Mononuclear cell (primary cell): ENCODE results near the gene RPS24. TPM values are rescaled to one million over a fixed set of nuclear protein-coding genes. Genes with fewer than 3 reads are reported as not detected.
"Not testable (repeated sequence)": the region's sequence is repeated elsewhere in the genome, so short reads cannot be mapped to it uniquely, and the experiment has no call there.

Source experiments
- H3K27me3 ChIP-seq: 2 replicates; pipeline ENCODE4 v1.6.0; 2011; ENCODE audit warnings: low read length, control low read depth; ENCODE audit not compliant: insufficient read depth
- H3K4me1 ChIP-seq: 2 replicates; pipeline ENCODE4 v1.5.1; 2011; ENCODE audit warnings: mild to moderate bottlenecking, low read length, control low read depth; ENCODE audit not compliant: insufficient read depth
- H3K4me3 ChIP-seq: 2 replicates; pipeline ENCODE4 v1.5.1; 2011; ENCODE audit warnings: mild to moderate bottlenecking, low read length, moderate library complexity
- H3K9me3 ChIP-seq: 2 replicates; pipeline ENCODE4 v1.5.1; 2011; ENCODE audit warnings: low read depth, mild to moderate bottlenecking, control low read depth, low read length
- total RNA-seq: library from RNA; depleted of rRNA; stranded (reverse); fragments of >200 nt; gene quantifications from one replicate; pipeline ENCODE4 v1.2.3, GENCODE V29; 2012

RPS24 gene
- total RNA-seq = 4,532 TPM

DNA sequence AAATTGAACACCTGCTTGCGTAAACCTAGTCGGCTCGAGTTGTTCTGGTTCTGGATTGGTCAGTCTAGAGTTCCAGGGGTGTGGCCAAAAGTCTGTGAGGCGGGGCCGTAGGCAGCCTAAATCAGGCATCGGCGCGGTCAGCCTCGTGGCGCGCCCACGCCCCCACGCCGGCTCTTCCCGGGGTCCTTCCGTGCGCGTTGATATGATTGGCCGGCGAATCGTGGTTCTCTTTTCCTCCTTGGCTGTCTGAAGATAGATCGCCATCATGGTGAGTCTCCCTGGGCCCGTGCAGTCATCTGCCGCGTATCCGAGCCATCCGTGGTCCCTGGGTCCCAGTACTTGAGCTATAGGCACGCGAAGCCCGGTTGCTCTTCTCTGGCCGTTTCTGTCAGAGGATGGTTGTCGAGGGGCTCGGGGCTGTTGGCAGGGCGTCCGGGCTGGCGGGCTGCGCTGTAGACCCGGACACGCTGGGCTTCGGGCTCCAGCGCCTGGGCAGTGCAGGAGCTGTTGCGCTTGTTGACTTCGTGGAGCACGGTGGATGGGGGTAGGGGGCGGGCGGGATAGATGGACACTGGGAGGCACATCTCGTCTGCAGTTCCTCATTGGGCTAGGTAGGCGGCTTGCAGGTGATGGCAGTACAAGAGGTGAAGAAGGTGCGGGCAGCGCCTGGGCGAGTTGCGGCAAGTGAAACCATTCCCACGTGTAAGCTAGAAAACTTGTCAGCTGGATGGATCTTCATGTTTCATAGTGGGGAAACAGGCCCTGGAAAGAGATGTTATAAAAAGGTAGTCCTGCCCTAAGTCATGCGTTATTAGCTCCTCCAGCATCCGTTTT lies at the start of gene RPS24:
Gene RPS24 (plus strand): TSS at position 227 of the 834 bp plus-strand sequence. CDS start 39 bp downstream, at position 266.
- Histone ChIP-seq H3K4me3 (peak within 1 kb of the TSS; percentile 89), H3K9me3 (no peaks in the 10 kb centered on the region), H3K27me3 (no peaks in the 10 kb centered on the region), H3K4me1 (peaks cover 39% of the 10 kb centered on the region)

GRCh38 chr10:77984986-77985385 lies 48.7 kb upstream of the RPS24 start:
- H3K9me3 ChIP-seq = no peaks in the 10 kb centered on the region
- no peaks in the 10 kb centered on the region for H3K27me3 ChIP-seq
- no peak overlapping the region for H3K4me3 ChIP-seq
- H3K4me1 ChIP-seq = no peaks in the 10 kb centered on the region

DNA sequence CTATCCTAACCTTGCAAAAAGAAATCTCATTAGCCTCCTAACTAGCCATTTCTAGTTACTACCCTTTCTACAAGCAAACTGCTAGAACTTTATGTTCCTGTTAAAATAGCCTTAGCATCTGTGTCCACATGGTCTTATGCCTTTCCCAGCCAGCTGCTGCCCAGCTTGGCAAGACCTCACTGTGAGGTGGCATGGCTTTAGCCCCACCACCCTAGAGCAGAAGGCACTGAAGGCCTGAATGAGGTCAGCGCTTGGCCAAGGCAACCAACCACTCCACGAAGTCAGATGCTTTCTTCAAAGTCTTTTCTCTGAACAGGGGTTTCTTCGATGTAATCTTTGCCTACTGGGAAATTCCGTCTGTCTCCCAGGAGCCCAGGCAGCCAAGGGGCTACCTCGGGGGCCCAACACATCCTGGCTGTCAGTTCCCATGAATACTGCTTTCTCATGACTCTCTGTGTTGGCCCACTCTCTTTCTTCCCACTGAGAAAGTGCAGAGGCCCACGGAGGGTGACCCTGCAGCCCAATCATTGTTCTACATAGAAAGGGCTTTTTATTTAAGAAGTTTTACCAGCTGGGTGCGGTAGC lies 45.9 kb upstream of the RPS24 start:
- Histone ChIP-seq H3K9me3 (no peaks in the 10 kb centered on the region), H3K4me1 (no peaks in the 10 kb centered on the region), H3K4me3 (no peak overlapping the region), H3K27me3 (no peaks in the 10 kb centered on the region)

- H3K4me3 ChIP-seq = no peak overlapping the region
- no peaks in the 10 kb centered on the region for H3K9me3 ChIP-seq
- no peaks in the 10 kb centered on the region for H3K27me3 ChIP-seq
- H3K4me1 ChIP-seq = no peaks in the 10 kb centered on the region
Measured at GRCh38 chr10:77989081-77989724, 44.5 kb upstream of the RPS24 start.

DNA sequence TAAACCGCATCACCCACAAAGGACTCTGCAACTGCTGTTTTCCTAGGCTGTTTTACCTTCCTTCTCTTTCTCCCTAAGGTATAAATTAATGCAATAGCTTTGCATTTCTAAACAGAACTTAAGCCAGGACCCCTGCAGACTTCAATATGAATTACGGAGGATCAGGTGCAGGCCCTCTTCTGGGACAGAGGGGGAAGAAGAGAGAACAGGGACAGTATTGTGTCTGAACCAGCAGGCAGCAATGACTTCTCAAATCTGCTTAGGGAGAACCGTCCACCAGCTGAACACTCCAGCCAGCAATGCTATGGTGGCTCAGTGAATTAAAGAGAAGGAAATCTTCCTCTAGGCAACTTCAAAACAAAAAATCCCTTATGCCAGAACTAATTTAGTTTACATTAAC lies 40.0 kb upstream of the RPS24 start:
- Histone ChIP-seq H3K4me1 (no peaks in the 10 kb centered on the region), H3K27me3 (no peaks in the 10 kb centered on the region), H3K9me3 (no peaks in the 10 kb centered on the region), H3K4me3 (no peak overlapping the region)

DNA sequence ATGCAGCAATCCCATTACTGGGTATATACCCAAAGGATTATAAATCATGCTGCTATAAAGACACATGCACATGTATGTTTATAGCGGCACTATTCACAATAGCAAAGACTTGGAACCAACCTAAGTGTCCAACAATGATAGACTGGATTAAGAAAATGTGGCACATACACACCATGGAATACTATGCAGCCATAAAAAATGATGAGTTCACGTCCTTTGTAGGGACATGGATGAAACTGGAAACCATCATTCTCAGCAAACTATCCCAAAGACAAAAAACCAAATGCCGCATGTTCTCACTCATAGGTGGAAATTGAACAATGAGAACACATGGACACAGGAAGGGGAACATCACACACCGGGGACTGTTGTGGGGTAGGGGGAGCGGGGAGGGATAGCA lies 34.9 kb upstream of the RPS24 start:
- H3K27me3 ChIP-seq, H3K4me1 ChIP-seq, H3K4me3 ChIP-seq, H3K9me3 ChIP-seq: not testable (repeated sequence)

- Histone ChIP-seq H3K9me3 (no peaks in the 10 kb centered on the region), H3K4me3 (no peak overlapping the region), H3K4me1 (no peaks in the 10 kb centered on the region), H3K27me3 (no peaks in the 10 kb centered on the region)
Measured at GRCh38 chr10:78000206-78000605, 33.5 kb upstream of the RPS24 start.

DNA sequence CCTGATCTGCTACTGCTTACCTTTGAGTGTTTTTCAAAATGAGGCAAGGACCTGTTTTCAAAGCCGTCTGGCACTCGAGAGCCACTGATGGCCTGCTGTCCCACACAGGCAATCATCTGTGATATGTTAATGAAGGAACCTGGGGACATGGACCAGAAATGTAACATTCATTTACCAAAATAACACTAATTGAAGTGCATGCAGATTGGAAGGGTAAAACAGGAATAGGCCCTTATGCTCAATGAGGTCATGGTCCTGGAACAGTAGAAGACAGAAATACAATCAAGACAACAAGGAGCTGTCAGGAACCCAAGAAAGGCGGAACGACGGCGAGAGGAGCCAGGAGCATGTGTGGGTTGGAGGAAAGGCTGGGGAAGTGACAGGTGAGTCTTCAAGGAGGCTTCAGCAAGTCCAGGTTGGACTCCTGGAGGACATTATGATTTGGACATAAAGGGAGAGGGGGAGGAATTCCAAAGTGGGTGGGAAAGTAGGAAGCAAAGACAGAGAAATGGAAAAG lies 32.6 kb upstream of the RPS24 start:
- H3K9me3 ChIP-seq = no peaks in the 10 kb centered on the region
- H3K4me3 ChIP-seq = no peak overlapping the region
- H3K27me3 ChIP-seq = no peaks in the 10 kb centered on the region
- no peaks in the 10 kb centered on the region for H3K4me1 ChIP-seq

GRCh38 chr10:78002541-78003288 lies 30.9 kb upstream of the RPS24 start:
- Histone ChIP-seq H3K4me3 (no peak overlapping the region), H3K9me3 (no peaks in the 10 kb centered on the region), H3K4me1 (no peaks in the 10 kb centered on the region), H3K27me3 (no peaks in the 10 kb centered on the region)

DNA sequence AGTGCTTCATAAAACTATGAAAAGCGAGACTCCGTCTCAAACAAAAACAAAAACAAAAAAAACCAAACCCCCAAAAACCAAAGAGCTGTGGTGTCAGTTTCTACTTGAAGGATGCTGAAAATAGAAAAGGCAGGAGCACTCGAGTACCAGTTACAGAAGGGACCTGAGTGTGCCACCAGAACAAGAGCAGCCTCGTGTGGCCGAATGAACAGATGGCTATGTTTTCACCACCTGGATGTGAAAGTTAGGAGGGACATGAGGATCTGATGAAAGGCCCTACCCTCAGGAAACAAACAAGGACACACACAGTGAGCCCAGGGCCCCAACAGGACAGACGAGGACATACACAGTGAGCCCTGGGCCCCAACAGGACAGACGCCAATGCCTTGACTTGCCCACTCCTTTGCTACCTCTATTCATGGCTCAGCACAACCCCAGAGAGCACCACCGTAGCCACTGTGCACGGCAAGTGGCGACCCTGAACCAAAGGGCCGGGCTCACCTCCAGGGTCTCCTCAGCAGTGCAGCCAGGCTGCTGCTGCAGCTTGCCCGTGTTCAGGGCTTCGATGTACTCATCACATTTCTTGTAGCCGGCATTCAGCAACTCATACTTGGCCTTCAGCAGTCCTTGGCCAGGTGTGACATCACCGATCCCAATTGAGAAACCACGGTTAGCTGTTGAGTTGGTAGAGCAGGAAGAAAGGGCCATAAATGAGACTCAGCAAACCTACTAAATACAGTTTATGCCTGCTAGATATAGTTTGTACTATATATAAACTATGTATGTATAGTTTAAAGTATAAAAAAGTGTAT lies 29.2 kb upstream of the RPS24 start:
- Histone ChIP-seq H3K27me3 (no peaks in the 10 kb centered on the region), H3K9me3 (no peaks in the 10 kb centered on the region), H3K4me3 (no peak overlapping the region), H3K4me1 (no peaks in the 10 kb centered on the region)

GRCh38 chr10:78007172-78007571 lies 26.5 kb upstream of the RPS24 start:
- Histone ChIP-seq H3K9me3 (no peaks in the 10 kb centered on the region), H3K4me3 (no peak overlapping the region), H3K27me3 (no peaks in the 10 kb centered on the region), H3K4me1 (no peaks in the 10 kb centered on the region)

DNA sequence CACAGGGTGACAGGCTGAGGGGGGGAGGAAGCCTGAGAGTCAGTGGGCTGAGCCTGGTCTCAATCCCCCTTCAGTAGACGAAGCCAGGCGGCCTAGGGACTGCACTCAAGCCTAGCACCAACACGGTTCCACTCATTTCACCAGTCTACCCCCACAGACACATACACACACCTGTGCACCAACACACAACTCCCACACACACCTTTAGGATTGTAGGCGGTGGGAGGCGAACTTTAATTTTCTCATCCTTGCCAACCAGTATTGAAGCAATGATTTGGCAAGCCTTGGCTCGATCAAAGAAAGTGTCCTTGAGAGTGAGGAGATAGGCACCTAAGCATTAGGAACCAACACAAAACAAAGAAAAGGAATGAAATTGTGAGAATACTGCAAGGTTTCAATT lies 24.0 kb upstream of the RPS24 start:
- no peak overlapping the region for H3K4me3 ChIP-seq
- H3K9me3 ChIP-seq = no peaks in the 10 kb centered on the region
- no peaks in the 10 kb centered on the region for H3K4me1 ChIP-seq
- H3K27me3 ChIP-seq = no peaks in the 10 kb centered on the region

DNA sequence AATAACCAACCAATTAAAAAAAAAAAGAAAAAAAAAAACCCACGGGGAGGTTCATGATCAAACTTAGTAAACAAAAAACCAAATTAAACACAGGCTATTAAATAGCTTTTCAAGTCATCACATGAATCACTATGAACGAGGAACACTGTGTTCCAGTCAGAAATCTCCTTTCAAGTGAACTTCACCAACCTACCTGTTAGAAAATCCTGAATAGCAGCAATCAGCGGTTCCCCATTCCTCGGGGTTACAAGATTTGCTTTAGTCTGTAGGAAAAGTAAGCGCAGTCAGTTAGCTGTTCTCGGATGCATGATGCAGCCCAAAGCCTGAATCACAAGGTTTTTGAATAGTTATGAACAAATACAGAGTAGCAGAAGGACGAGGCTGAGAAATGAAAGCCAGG lies 23.4 kb upstream of the RPS24 start:
- H3K9me3 ChIP-seq = no peaks in the 10 kb centered on the region
- H3K4me1 ChIP-seq = no peaks in the 10 kb centered on the region
- H3K4me3 ChIP-seq = no peak overlapping the region

GRCh38 chr10:78011065-78011464 lies 22.6 kb upstream of the RPS24 start:
- no peaks in the 10 kb centered on the region for H3K4me1 ChIP-seq
- no peak overlapping the region for H3K4me3 ChIP-seq
- H3K27me3 ChIP-seq = no peaks in the 10 kb centered on the region
- no peaks in the 10 kb centered on the region for H3K9me3 ChIP-seq

More for the DNA sequence above, 23.4 kb upstream of the RPS24 start:
- H3K27me3 ChIP-seq = no peaks in the 10 kb centered on the region
